ENCODE data around the gene DHCR24. TPM values are rescaled to one million over a fixed set of nuclear protein-coding genes. Genes with fewer than 3 reads are reported as not detected.

The DHCR24 gene
- total and polyA plus RNA-seq, 2 of the 13 experiments (the other 11 are each of a cell fraction or from before 2014, with no cell fraction given) = 374 to 448 TPM

GRCh38 chr1:54889132-54889725, 2.2 kb upstream of the DHCR24 start (continued):
- TF ChIP-seq ZNF839 (CRISPR knock-in tag; IDR thresholded peaks at IDR 0.05; ENCODE audit: borderline replicate concordance) (no peak), ZNF296 (CRISPR knock-in tag; conservative IDR thresholded peaks at IDR 0.05) (no peak), HOMEZ (CRISPR knock-in tag; IDR thresholded peaks at IDR 0.05; ENCODE audit: low read depth) (no peak), SOX6 (IDR thresholded peaks at IDR 0.05) (no peak), SOX6 (CRISPR knock-in tag; IDR thresholded peaks at IDR 0.05) (peak; percentile 56; the same call in 1 of the 2 replicates), ZBTB14 (CRISPR knock-in tag; IDR thresholded peaks at IDR 0.05) (no peak), SNAPC2 (CRISPR knock-in tag; IDR thresholded peaks at IDR 0.05) (no peak), SOX5 (CRISPR knock-in tag; IDR thresholded peaks at IDR 0.05; ENCODE audit: borderline replicate concordance) (peak; percentile 73; the same call in 1 of the 2 replicates), NR2F2 (IDR thresholded peaks at IDR 0.05; ENCODE audit: borderline replicate concordance, low read depth) (no peak), RFX1 (IDR thresholded peaks at IDR 0.05) (peak; percentile 17; the same call in 1 of the 2 replicates), ZNF30 (CRISPR knock-in tag; IDR thresholded peaks at IDR 0.05) (no peak), ZNF343 (CRISPR knock-in tag; IDR thresholded peaks at IDR 0.05) (no peak), MEIS1 (CRISPR knock-in tag; IDR thresholded peaks at IDR 0.05; ENCODE audit: borderline replicate concordance) (no peak), RARA (CRISPR knock-in tag; IDR thresholded peaks at IDR 0.05) (peak; percentile 47), RNF219 (CRISPR knock-in tag; IDR thresholded peaks at IDR 0.05) (no peak), ZBTB43 (CRISPR knock-in tag; conservative IDR thresholded peaks at IDR 0.05) (peak; percentile 92), ZNF589 (CRISPR knock-in tag; conservative IDR thresholded peaks at IDR 0.05) (no peak), ZNF12 (CRISPR knock-in tag; IDR thresholded peaks at IDR 0.05) (peak; percentile 67; the same call in 1 of the 2 replicates), AGO1 (IDR thresholded peaks at IDR 0.05; ENCODE audit: low read depth, low read length, poor library complexity, severe bottlenecking) (no peak), ZNF292 (CRISPR knock-in tag; IDR thresholded peaks at IDR 0.05; ENCODE audit: borderline replicate concordance, low read depth) (no peak), SALL1 (CRISPR knock-in tag; IDR thresholded peaks at IDR 0.05) (peak; percentile 45; the same call in 1 of the 2 replicates), ZBTB39 (CRISPR knock-in tag; IDR thresholded peaks at IDR 0.05) (0 out of 2 replicates have a peak, but pooled peaks have one; percentile 34), SIX1 (CRISPR knock-in tag; IDR thresholded peaks at IDR 0.05; ENCODE audit: borderline replicate concordance) (no peak)

Measured in HepG2 (cell line).